GM18526 (cell line): Measurements from ENCODE around the gene GALR1.

ENCODE experiments used
- POLR2A ChIP-seq: IDR thresholded peaks from 3 replicates; pipeline ENCODE4 v1.6.1; 2011; ENCODE audit not compliant: insufficient read length; ENCODE audit errors: extremely low read depth

Gene GALR1

GRCh38 chr18:77249569-77250500, at the start of gene GALR1:
TSS of gene GALR1 (plus strand) at chr18:77249848. CDS start at chr18:77250549, 701 bp downstream.
- no peak for TF ChIP-seq POLR2A

GRCh38 chr18:77201506-77201905, 48.1 kb upstream of the GALR1 start:
- no peak for TF ChIP-seq POLR2A

GRCh38 chr18:77202329-77202728, 47.3 kb upstream of the GALR1 start:
- TF ChIP-seq POLR2A = no peak

- no peak for TF ChIP-seq POLR2A
Observed at GRCh38 chr18:77203071-77203470, 46.6 kb upstream of the GALR1 start.

GRCh38 chr18:77203851-77204250, 45.8 kb upstream of the GALR1 start:
- no peak for TF ChIP-seq POLR2A

GRCh38 chr18:77205769-77206168, 43.9 kb upstream of the GALR1 start:
- TF ChIP-seq POLR2A = no peak

GRCh38 chr18:77206676-77207374, 42.8 kb upstream of the GALR1 start:
- no peak for TF ChIP-seq POLR2A

- TF ChIP-seq POLR2A = no peak
Observed at GRCh38 chr18:77207540-77207939, 42.1 kb upstream of the GALR1 start.

- no peak for TF ChIP-seq POLR2A
Observed at GRCh38 chr18:77208964-77209363, 40.7 kb upstream of the GALR1 start.

- no peak for TF ChIP-seq POLR2A
Observed at GRCh38 chr18:77209587-77209986, 40.1 kb upstream of the GALR1 start.

- TF ChIP-seq POLR2A = no peak
Observed at GRCh38 chr18:77210249-77210648, 39.4 kb upstream of the GALR1 start.

- TF ChIP-seq POLR2A = no peak
Observed at GRCh38 chr18:77218642-77219041, 31.0 kb upstream of the GALR1 start.

- no peak for TF ChIP-seq POLR2A
Observed at GRCh38 chr18:77220726-77221125, 28.9 kb upstream of the GALR1 start.

GRCh38 chr18:77222464-77222863, 27.2 kb upstream of the GALR1 start:
- no peak for TF ChIP-seq POLR2A

- no peak for TF ChIP-seq POLR2A
Observed at GRCh38 chr18:77223221-77223639, 26.4 kb upstream of the GALR1 start.

GRCh38 chr18:77223653-77224052, 26.0 kb upstream of the GALR1 start:
- TF ChIP-seq POLR2A = no peak
